HTR-8/SVneo (cell line): Measurements from ENCODE around the gene MS4A14.
"Not testable (repeated sequence)": the region's sequence is repeated elsewhere in the genome, so short reads cannot be mapped to it uniquely, and the experiment has no call there.

Source experiments
- DNase-seq: peaks from one replicate; pipeline ENCODE4 v3.0.0; 2011; ENCODE audit warnings: low spot score, mixed read lengths; ENCODE audit not compliant: insufficient read length
- FAIRE-seq: peaks from 2 replicates; lab custom pipeline; 2011; peaks lifted over from hg19 to GRCh38; lab: Jason Lieb, UNC

The MS4A14 gene

DNA sequence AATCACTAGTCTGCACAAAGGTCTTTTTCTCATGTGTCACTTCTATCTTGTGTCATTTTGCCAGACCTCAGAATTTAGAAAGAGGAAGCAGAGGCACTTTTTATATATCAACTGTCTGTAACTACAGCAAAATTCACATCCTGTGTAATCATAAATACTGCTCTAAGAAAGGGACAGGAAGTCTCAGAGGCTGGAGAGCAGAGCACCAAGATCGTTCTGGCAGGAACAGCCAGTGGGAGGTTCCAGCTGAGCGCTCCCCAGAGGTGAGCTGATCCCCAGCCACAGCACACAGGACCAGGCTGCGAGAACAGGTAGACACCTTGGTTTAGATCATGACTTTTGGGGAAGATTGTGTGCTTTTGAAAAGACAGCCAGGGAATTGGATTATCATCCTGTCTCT, 17.9 kb upstream of the MS4A14 start, which contains the start of gene MS4A7:
Gene MS4A7, plus strand, starts transcription at position 179 of the 400 bp plus-strand sequence. CDS start 4,610 bp downstream, outside the sequence.
- DNase-seq (no peak), FAIRE-seq (no peak)

- no peak for FAIRE-seq
Measured at GRCh38 chr11:60389279-60389910, 6.9 kb upstream of the MS4A14 start.

GRCh38 chr11:60390419-60390818, 5.8 kb upstream of the MS4A14 start:
- FAIRE-seq (no peak), DNase-seq (no peak)

More at GRCh38 chr11:60389279-60389910, 6.9 kb upstream of the MS4A14 start:
- DNase-seq = no peak

- DNase-seq (no peak), FAIRE-seq (no peak)
Measured at GRCh38 chr11:60392361-60392760, 3.9 kb upstream of the MS4A14 start.

DNA sequence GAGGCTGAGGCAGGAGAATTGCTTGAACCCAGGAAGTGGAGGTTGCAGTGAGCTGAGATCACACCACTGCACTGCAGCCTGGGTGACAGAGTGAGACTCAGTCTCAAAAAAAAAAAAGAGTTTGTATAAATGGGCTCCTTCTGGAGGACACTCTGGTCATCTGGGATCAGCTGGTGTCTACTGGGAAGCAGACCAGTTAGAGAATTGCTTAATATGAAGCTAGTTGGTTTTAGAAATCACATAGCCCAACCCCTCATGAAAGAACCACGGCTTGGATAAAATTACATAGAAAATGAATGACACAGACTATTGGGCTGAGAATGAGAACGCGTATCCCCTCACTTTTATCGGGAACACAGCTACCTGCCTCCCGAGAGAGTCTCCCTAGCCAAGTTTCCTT, 3.2 kb upstream of the MS4A14 start:
- FAIRE-seq = no peak
- DNase-seq = no peak

DNA sequence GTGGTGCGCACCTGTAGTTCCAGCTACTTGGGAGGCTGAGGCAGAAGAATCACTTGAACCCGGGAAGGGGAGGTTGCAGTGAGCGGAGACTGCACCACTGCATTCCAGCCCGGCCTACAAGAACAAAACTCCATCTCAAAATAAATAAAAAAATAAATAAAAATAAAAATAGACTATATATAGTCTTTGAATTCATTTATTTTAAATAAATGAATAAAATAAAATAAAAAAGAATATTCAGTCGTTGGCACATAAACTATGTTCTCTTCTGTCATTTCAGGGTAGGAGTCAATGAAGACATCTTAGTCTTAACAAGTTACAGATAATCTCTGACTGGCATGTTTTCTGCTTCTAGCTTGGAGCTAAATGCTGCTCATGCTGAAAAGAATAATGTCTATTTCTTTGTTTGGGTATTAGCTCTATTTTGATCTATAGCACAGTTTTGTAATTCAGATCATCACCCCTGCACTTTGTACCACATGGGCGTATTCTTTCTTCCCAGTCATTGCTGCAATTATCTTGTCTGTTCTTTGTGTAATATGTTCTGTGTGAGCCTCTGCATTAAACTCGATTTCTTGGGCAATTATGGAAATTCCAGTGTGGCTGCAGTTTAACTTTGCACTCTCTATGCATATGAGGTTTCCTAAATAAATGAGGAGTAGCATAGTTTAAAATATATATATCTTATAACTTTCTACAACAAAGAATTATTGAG, 1.4 kb upstream of the MS4A14 start:
- no peak for DNase-seq
- no peak for FAIRE-seq

DNA sequence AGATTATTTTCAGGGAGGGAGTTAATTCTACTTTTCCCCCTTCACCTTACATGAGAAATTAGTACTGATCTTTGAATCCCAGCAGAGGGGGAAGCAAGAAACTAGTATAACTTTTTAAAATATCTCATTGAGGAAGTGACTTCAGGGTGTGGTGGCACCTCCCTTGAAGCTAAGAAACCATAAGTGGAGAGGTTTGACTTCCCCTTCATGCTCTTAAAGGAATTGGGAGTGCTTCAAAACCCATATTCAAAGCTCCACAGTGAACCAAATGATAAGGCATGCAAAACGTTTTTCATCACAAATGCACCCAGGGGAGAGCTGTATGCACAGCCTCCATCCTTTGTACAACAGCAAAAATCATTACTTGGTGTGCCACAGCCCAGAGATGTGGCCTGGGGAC, 540 bp downstream of the MS4A14 start:
- DNase-seq (no peak), FAIRE-seq (no peak)

DNA sequence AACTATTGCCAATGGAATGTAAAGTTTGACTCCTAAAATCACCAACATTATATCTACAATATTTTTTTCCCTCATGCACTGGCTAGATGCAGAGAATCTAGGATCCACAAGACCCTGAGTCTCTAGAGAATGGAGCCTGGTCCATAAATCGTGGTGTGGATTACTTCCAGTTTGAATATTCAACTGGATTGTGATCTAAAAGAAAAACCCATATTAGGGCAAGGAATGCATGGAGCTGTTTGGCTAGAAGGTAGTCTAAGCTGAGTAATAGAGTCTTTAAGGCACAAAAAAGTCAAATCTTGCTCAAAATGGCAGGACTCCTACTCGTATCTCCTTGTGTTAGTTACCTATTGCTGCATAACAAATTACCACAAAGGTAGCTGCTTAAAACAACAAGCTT, 23.8 kb downstream of the MS4A14 start:
- no peak for FAIRE-seq
- no peak for DNase-seq

- FAIRE-seq = no peak
- DNase-seq = no peak
Measured at GRCh38 chr11:60422609-60423008, 26.4 kb downstream of the MS4A14 start.

- FAIRE-seq (no peak), DNase-seq (no peak)
Measured at GRCh38 chr11:60428517-60428916, 32.3 kb downstream of the MS4A14 start.

GRCh38 chr11:60429272-60429671, 33.0 kb downstream of the MS4A14 start, which contains the start of gene MS4A5:
TSS of gene MS4A5 (plus strand) at chr11:60429572. CDS start at chr11:60429675, 103 bp downstream.
- DNase-seq = no peak
- FAIRE-seq = no peak

DNA sequence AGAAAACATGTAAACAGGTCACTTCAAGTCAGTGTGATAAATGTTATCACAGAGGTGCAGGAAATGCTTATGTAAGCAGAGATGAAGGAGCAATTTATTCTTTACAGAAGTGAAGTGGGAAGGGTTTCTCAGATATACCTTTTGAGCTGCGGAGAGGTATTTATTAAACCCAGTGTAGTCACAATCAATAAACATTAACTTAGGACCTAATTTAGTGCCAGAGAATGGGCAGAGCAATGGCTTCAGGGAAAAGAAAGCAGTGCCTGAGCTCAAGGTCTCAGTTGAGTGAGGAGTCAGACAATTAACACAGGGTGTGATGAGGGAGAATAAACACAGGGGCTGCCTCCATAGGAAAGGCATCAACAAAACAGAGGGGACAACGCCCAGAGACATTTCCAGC, 35.0 kb downstream of the MS4A14 start:
- no peak for DNase-seq
- no peak for FAIRE-seq

GRCh38 chr11:60433401-60433800, 37.1 kb downstream of the MS4A14 start:
- no peak for DNase-seq
- FAIRE-seq = no peak

GRCh38 chr11:60447070-60447469, 50.8 kb downstream of the MS4A14 start:
- FAIRE-seq (no peak), DNase-seq (no peak)

DNA sequence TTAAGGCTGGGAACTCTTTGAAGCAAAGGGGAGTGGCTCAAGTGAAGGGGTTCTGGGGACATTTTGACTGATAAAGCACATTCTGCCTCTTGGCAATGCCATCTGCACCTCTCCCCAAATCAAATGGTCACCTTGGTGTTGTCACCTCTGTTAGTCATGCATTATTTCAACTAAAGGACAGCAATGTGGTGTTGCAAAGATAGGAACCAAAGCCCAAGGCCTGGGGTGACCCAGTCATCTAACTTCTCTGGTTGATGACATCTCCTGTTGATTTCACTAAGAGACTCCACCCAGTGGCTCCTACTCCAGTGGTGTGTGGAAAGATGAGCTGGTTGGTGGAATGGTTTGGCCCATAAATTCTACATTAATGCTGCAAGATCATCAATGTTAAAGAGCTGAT, 51.6 kb downstream of the MS4A14 start:
- FAIRE-seq (no peak), DNase-seq (no peak)

GRCh38 chr11:60451185-60451584, 54.9 kb downstream of the MS4A14 start:
- not testable (repeated sequence) for DNase-seq, FAIRE-seq

- DNase-seq (no peak), FAIRE-seq (no peak)
Measured at GRCh38 chr11:60454212-60454611, 58.0 kb downstream of the MS4A14 start.

GRCh38 chr11:60455531-60456042, 59.3 kb downstream of the MS4A14 start, which contains the start of gene MS4A1:
TSS of gene MS4A1 (plus strand) at chr11:60455847. CDS start at chr11:60462375, 6,528 bp downstream.
- FAIRE-seq = no peak
- no peak for DNase-seq

DNA sequence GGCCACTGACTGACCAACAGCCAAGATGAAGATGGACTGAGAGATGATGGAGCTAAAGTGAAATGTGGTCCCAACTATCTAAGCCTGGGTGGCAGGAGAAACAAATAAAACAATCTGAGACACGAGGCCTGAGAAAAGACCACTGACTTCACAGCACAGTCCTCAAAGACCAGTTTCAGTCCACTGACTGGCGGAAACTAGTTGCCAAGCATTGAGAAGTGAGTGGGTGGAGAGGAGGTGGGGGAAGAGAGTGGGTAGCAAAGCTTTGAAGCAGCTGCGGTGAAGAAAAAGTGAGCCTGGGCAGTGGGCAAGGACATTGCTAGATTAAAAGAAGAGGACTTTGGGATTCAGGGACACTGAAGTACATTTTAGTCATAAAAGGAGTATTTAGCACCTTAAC, 61.3 kb downstream of the MS4A14 start:
- DNase-seq = no peak
- FAIRE-seq = no peak

DNA sequence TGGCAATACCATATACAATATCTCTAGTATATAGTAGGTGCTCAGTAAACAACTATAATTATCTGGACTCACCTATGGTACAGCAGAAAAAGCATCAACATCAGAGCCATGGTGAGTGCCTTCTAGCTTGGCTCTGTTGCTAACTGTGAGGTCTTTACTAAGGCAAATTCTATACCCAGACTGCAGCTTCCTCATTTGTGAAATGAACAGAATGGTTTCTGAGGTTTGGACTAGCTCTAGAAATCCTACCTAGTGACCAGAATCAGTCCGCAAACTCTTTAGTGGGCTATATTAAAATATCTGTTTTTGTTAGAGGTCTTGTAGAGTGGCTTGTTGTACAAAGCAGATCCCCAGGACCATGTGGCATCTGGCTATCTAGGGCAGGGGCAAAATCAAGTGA, 63.1 kb downstream of the MS4A14 start:
- no peak for DNase-seq
- no peak for FAIRE-seq
